SK-N-SH (cell line): ENCODE data around the gene BMPR1B. TPM values are rescaled to one million over a fixed set of nuclear protein-coding genes. Genes with fewer than 3 reads are reported as not detected.
A peak's percentile ranks its signal among the peaks of the same experiment; 100 is the strongest.

Source experiments
- CTCF ChIA-PET: fragments of 300-600, 350-600 bp; formaldehyde crosslinking; extraction: SDS; loops from one replicate; lab custom pipeline; 2021; lab: Yijun Ruan, JAX
- POLR2A ChIA-PET: fragments of 350-600 bp; sonication (Branson Sonifier 250); formaldehyde crosslinking; extraction: SDS; loops from one replicate; lab custom pipeline; 2020; ENCODE audit warnings: antibody characterized with exemption, inconsistent platforms; lab: Yijun Ruan, JAX
- DNase-seq: peaks from one replicate; pipeline ENCODE4 v3.0.0; 2012
- H2AFZ ChIP-seq: fragments of 200-600 bp; sonication (generic); 2 replicates; pipeline ENCODE4 v1.8.1; 2016; ENCODE audit warnings: antibody characterized with exemption, mild to moderate bottlenecking, low read depth
- H3F3A ChIP-seq: fragments of 200-600 bp; sonication (generic); replicated peaks from 2 replicates; pipeline ENCODE3; 2016; ENCODE audit warnings: antibody characterized with exemption, mild to moderate bottlenecking; ENCODE audit not compliant: insufficient read depth
- H3K27ac ChIP-seq, 2 experiments: fragments of 200-500 bp in 1 of 2; fragments of 200-600 bp in 1 of 2; sonication (Bioruptor generic) in 1 of 2; sonication (generic), shearing (Covaris generic) in 1 of 2; 2 replicates each; pipeline versions ENCODE4 v1.5.1 to v1.6.1; 2014 to 2016; ENCODE audit warnings: low read depth in 2 of 2, inconsistent platforms in 1 of 2, low read length in 1 of 2, mild to moderate bottlenecking in 1 of 2, mixed read lengths in 1 of 2
- H3K27me3 ChIP-seq: fragments of 200-600 bp; sonication (generic), shearing (Covaris generic); 2 replicates; pipeline ENCODE4 v1.6.1; 2016; ENCODE audit warnings: mixed run types; ENCODE audit not compliant: insufficient read depth
- H3K36me3 ChIP-seq, 2 experiments: fragments of 200-500 bp in 1 of 2; fragments of 200-600 bp in 1 of 2; sonication (Bioruptor generic) in 1 of 2; sonication (generic) in 1 of 2; replicated peaks in 1 of 2; 2 replicates each; pipeline versions ENCODE3 to v1.5.1; 2014 to 2016; ENCODE audit warnings: low read length in 1 of 2, mild to moderate bottlenecking in 1 of 2; ENCODE audit not compliant: insufficient read depth in 2 of 2, control insufficient read depth in 1 of 2
- H3K4me1 ChIP-seq, 2 experiments: fragments of 200-500 bp in 1 of 2; fragments of 200-600 bp in 1 of 2; sonication (Bioruptor generic) in 1 of 2; sonication (generic), shearing (Covaris generic) in 1 of 2; 2 replicates each; pipeline versions ENCODE4 v1.5.1 to v1.6.1; 2014 to 2016; ENCODE audit warnings: low read depth in 1 of 2, low read length in 1 of 2, mixed run types in 1 of 2; ENCODE audit not compliant: insufficient read depth in 2 of 2, control insufficient read depth in 1 of 2
- H3K4me2 ChIP-seq: fragments of 200-600 bp; sonication (generic), shearing (Covaris generic); 2 replicates; pipeline ENCODE4 v1.6.1; 2017; ENCODE audit warnings: mixed run types
- H3K4me3 ChIP-seq, 2 experiments: fragments of 200-500 bp in 1 of 2; fragments of 200-600 bp in 1 of 2; sonication (Bioruptor generic) in 1 of 2; sonication (generic), shearing (Covaris generic) in 1 of 2; 2 replicates each; pipeline versions ENCODE4 v1.5.1 to v1.8.1; 2014 to 2016; ENCODE audit warnings: low read depth in 2 of 2, inconsistent platforms in 1 of 2, low read length in 1 of 2, mild to moderate bottlenecking in 1 of 2, mixed read lengths in 1 of 2, moderate library complexity in 1 of 2
- H3K79me2 ChIP-seq: fragments of 200-600 bp; sonication (generic); 2 replicates; pipeline ENCODE4 v1.8.1; 2017; ENCODE audit warnings: mild to moderate bottlenecking; ENCODE audit not compliant: insufficient read depth
- H3K9ac ChIP-seq: fragments of 200-600 bp; sonication (generic); 2 replicates; pipeline ENCODE4 v1.6.1; 2017; ENCODE audit warnings: mixed run types
- H3K9me2 ChIP-seq: fragments of 200-600 bp; sonication (generic); 2 replicates; pipeline ENCODE4 v1.6.1; 2017; ENCODE audit warnings: mixed run types
- H3K9me3 ChIP-seq: fragments of 200-600 bp; sonication (generic); 2 replicates; pipeline ENCODE4 v1.6.1; 2017; ENCODE audit warnings: mixed run types, mild to moderate bottlenecking, moderate library complexity
- H4K20me1 ChIP-seq: fragments of 200-600 bp; sonication (generic); 2 replicates; pipeline ENCODE4 v1.6.1; 2017; ENCODE audit warnings: mild to moderate bottlenecking, mixed run types; ENCODE audit not compliant: insufficient read depth
- FOXJ3 ChIP-seq: sonication (generic); formaldehyde crosslinking; IDR thresholded peaks from 2 replicates; pipeline ENCODE4 v1.5.1; 2020; ENCODE audit warnings: mild to moderate bottlenecking, missing genetic modification reagents
- MXI1 ChIP-seq: IDR thresholded peaks from 2 replicates; pipeline ENCODE4 v1.6.1; 2012; ENCODE audit warnings: mild to moderate bottlenecking, low read depth, low read length, improper control_type of control experiment
- NRF1 ChIP-seq: IDR thresholded peaks from 2 replicates; pipeline ENCODE4 v1.6.1; 2012; ENCODE audit warnings: low read depth, mild to moderate bottlenecking, low read length
- RAD21 ChIP-seq: IDR thresholded peaks from 2 replicates; pipeline ENCODE4 v1.6.1; 2012; ENCODE audit warnings: mild to moderate bottlenecking, low read length
- WGBS: methylation state at CpG from one replicate; pipeline ENCODE4 v1.1.6; 2017; ENCODE audit warnings: low lambda C conversion rate; 5-methylcytosine and 5-hydroxymethylcytosine counted together
- polyA plus RNA-seq, 3 experiments: library from polyadenylated mRNA; depleted of rRNA; stranded (reverse); fragments of >200 nt; gene quantifications; 2 replicates each; pipeline ENCODE4 v1.2.3, GENCODE V29; 2012
- TF ChIP-seq, protein P1 (sequence below): IDR thresholded peaks from 2 replicates; pipeline ENCODE4 v1.4.0; 2012; ENCODE audit warnings: low read depth
- TF ChIP-seq, protein P2 (sequence below): fragments of 200-600 bp; sonication (generic); IDR thresholded peaks from 2 replicates; pipeline ENCODE4 v1.6.1; 2017; ENCODE audit warnings: antibody characterized with exemption, mild to moderate bottlenecking, moderate library complexity
- TF ChIP-seq, protein P3 (sequence below): IDR thresholded peaks from 2 replicates; pipeline ENCODE4; 2012

Gene BMPR1B
- polyA plus RNA-seq, 1 of the 3 experiments (the other 2 are of a cell fraction) = 0.16 TPM

DNA sequence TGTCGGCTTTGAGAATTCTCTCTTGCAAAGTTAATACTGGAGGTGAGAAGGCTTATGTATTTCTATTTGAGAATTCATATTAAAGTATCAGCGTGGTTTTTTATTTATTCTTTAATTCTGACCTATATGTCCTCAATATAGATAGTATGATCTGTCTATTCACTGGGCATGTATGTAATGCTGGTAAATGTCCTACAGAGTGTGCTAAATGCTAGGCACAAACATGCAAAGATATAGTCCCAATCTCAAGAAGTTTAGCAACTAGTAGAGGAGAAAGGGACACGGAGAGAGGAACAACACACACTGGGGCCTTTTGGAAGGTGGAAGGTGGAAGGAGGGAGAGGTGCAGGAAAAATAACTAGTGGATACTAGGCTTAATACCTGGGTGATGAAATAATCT is 11.0 kb upstream of the BMPR1B start:
- Histone ChIP-seq H3K9ac (no peak overlapping the region), H3K79me2 (no peaks in the 10 kb centered on the region), H2AFZ (no peak overlapping the region), H3K4me3 (no peak overlapping the region), H3K9me3 (no peaks in the 10 kb centered on the region), H3K27ac (no peak overlapping the region), H3K27me3 (no peaks in the 10 kb centered on the region), H3K4me2 (no peak overlapping the region), H4K20me1 (no peaks in the 10 kb centered on the region), H3F3A (no peaks in the 10 kb centered on the region), H3K36me3 (no peaks in the 10 kb centered on the region), H3K9me2 (no peaks in the 10 kb centered on the region), H3K4me1 (no peaks in the 10 kb centered on the region)
- TF ChIP-seq RAD21 = peak; percentile 11; the same call in 1 of the 2 replicates
- TF ChIP-seq, protein P1, sequence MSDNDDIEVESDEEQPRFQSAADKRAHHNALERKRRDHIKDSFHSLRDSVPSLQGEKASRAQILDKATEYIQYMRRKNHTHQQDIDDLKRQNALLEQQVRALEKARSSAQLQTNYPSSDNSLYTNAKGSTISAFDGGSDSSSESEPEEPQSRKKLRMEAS = no peak
- TF ChIP-seq, protein P2, sequence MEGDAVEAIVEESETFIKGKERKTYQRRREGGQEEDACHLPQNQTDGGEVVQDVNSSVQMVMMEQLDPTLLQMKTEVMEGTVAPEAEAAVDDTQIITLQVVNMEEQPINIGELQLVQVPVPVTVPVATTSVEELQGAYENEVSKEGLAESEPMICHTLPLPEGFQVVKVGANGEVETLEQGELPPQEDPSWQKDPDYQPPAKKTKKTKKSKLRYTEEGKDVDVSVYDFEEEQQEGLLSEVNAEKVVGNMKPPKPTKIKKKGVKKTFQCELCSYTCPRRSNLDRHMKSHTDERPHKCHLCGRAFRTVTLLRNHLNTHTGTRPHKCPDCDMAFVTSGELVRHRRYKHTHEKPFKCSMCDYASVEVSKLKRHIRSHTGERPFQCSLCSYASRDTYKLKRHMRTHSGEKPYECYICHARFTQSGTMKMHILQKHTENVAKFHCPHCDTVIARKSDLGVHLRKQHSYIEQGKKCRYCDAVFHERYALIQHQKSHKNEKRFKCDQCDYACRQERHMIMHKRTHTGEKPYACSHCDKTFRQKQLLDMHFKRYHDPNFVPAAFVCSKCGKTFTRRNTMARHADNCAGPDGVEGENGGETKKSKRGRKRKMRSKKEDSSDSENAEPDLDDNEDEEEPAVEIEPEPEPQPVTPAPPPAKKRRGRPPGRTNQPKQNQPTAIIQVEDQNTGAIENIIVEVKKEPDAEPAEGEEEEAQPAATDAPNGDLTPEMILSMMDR = 0 out of 2 replicates have a peak, but pooled peaks have one; percentile 10
- TF ChIP-seq, protein P3, sequence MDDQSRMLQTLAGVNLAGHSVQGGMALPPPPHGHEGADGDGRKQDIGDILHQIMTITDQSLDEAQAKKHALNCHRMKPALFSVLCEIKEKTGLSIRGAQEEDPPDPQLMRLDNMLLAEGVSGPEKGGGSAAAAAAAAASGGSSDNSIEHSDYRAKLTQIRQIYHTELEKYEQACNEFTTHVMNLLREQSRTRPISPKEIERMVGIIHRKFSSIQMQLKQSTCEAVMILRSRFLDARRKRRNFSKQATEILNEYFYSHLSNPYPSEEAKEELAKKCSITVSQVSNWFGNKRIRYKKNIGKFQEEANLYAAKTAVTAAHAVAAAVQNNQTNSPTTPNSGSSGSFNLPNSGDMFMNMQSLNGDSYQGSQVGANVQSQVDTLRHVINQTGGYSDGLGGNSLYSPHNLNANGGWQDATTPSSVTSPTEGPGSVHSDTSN = no peak
- no peak for DNase-seq
- ChIA-PET POLR2A (interaction anchor here (1.0 kb wide), 1 partner anchor 11 kb away, joined by 3 read pairs; the partner anchor contains the start of gene BMPR1B), CTCF (interaction anchor here (0.6 kb wide), 1 partner anchor 295 kb away, joined by 3 read pairs; no protein-coding TSS in a partner anchor)
- 86% methylated on average over 3 of the region's 3 CpGs for WGBS

DNA sequence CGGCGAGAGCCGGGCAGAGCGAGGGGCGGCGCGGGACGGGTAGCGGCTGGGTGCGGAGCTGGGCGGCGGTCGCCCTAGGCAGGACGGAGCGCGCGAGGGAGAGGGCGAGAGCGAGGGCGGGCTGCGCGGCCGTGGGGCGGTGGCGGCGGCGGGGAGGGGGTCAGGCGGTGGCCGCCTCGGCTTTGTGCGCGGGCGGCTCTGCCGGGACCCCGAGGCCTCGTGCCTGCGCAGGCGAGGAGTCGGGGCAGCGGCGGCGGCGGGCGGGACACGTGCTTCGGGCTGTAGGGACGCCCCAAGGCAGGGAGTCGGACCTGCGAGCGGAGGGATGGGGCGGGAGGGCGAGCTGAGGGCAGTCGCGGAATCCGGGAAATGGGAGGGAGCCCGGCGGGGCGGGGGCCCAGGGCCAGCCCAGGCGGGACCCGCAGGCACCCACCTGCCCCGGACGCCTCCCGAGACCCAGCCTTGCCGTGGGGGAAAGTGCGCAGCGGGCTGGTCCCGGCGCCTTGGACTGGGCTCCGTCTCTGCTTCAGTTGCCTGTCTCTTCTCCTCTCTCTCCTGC is 465 bp downstream of the BMPR1B start:
- Histone ChIP-seq H3K79me2 (no peaks in the 10 kb centered on the region), H3K9ac (no peak overlapping the region), H3K27ac (peak overlapping the region in 1 of 2 experiments; percentile 86; a peak in 2 of 4 replicates), H3K4me2 (peak overlapping the region; percentile 72; the same call in 1 of the 2 replicates), H3K9me2 (no peaks in the 10 kb centered on the region), H3K4me1 (peaks cover 0 to 12% of the 10 kb centered on the region in 2 experiments; a peak in 2 of 4 replicates), H3F3A (peaks cover 5% of the 10 kb centered on the region), H3K27me3 (peaks cover 24% of the 10 kb centered on the region; the same call in 1 of the 2 replicates), H2AFZ (peak overlapping the region; percentile 67), H3K4me3 (peak overlapping the region; percentile 47 to 65), H3K9me3 (no peaks in the 10 kb centered on the region), H4K20me1 (no peaks in the 10 kb centered on the region), H3K36me3 (no peaks in the 10 kb centered on the region)
- TF ChIP-seq MXI1 = peak; percentile 47; the same call in 1 of the 2 replicates
- TF ChIP-seq FOXJ3 (CRISPR knock-in tag) = no peak
- 0 out of 2 replicates have a peak, but pooled peaks have one; percentile 9 for TF ChIP-seq NRF1
- TF ChIP-seq, protein P1 = peak; percentile 88; the same call in 1 of the 2 replicates
- WGBS = 1% methylated on average over 22 of the region's 69 CpGs
- DNase-seq = peak; percentile 83
- ChIA-PET CTCF (interaction anchor here (0.6 to 1.8 kb wide), 4 partner anchors 9 to 334 kb away, joined by 3 to 6 read pairs (median 5); no protein-coding TSS in a partner anchor), POLR2A (interaction anchor here (0.5 to 1.3 kb wide), 11 partner anchors 12 to 367 kb away, joined by 3 to 6 read pairs (median 3); no protein-coding TSS in a partner anchor)
